Common myeloid progenitor, CD34-positive (primary cell): ENCODE measurements around the gene PTPRU.

Experiments
- CTCF ChIA-PET: fragments of 350-600 bp; sonication (Branson Sonifier 250); formaldehyde crosslinking; loops from one replicate; lab custom pipeline; 2021; ENCODE audit warnings: antibody characterized with exemption; lab: Charles Lee
- POLR2A ChIA-PET: fragments of 350-600 bp; sonication (Branson Sonifier 250); formaldehyde crosslinking; loops from one replicate; lab custom pipeline; 2021; ENCODE audit warnings: antibody characterized with exemption; lab: Charles Lee
- DNase-seq, 3 donors: peaks; one replicate each; pipeline versions ENCODE4 v3.0.0 to v3.0.0-alpha.2; 2013
- H3K27ac ChIP-seq, 2 experiments: 1 replicate in 1 of 2; 2 replicates in 1 of 2; pipeline ENCODE4 v1.7.0; 2013; ENCODE audit warnings: inconsistent platforms in 2 of 2, low read length in 2 of 2, mild to moderate bottlenecking in 2 of 2, low read depth in 1 of 2, moderate library complexity in 1 of 2; ENCODE audit not compliant: severe bottlenecking in 2 of 2, insufficient read depth in 1 of 2, poor library complexity in 1 of 2
- H3K27me3 ChIP-seq, 5 experiments: replicated peaks in 2 of 5; 1 replicate in 3 of 5; 2 replicates in 2 of 5; pipeline versions ENCODE4 v1.6.1 to v1.7.0; 2013; ENCODE audit warnings: low read length in 4 of 5, mild to moderate bottlenecking in 2 of 5, moderate library complexity in 2 of 5, inconsistent platforms in 1 of 5; ENCODE audit not compliant: insufficient read depth in 5 of 5, control insufficient read depth in 4 of 5
- H3K36me3 ChIP-seq, 4 experiments: 1 replicate in 2 of 4; 2 replicates in 2 of 4; pipeline versions ENCODE4 v1.6.1 to v1.7.0; 2013; ENCODE audit warnings: low read length in 3 of 4, control low read depth in 1 of 4, mild to moderate bottlenecking in 1 of 4; ENCODE audit not compliant: control insufficient read depth in 4 of 4, insufficient read depth in 4 of 4
- H3K4me1 ChIP-seq, 4 experiments: 1 replicate in 3 of 4; 2 replicates in 1 of 4; pipeline versions ENCODE4 v1.6.1 to v1.7.1; 2013; ENCODE audit warnings: low read length in 3 of 4, mild to moderate bottlenecking in 3 of 4, control low read depth in 1 of 4, inconsistent platforms in 1 of 4, moderate library complexity in 1 of 4; ENCODE audit not compliant: control insufficient read depth in 4 of 4, insufficient read depth in 4 of 4; ENCODE audit errors: control extremely low read depth in 1 of 4
- H3K4me3 ChIP-seq, 7 experiments: 1 replicate in 4 of 7; 2 replicates in 3 of 7; pipeline versions ENCODE4 v1.5.1 to v1.7.0; 2013; ENCODE audit warnings: mild to moderate bottlenecking in 7 of 7, low read length in 6 of 7, moderate library complexity in 6 of 7, inconsistent platforms in 2 of 7, low read depth in 2 of 7, control low read depth in 1 of 7; ENCODE audit not compliant: insufficient read depth in 4 of 7, control insufficient read depth in 1 of 7; ENCODE audit errors: extremely low read depth in 1 of 7
- H3K9me3 ChIP-seq, 5 experiments: 1 replicate in 4 of 5; 2 replicates in 1 of 5; pipeline versions ENCODE4 v1.6.1 to v1.7.1; 2013; ENCODE audit warnings: low read length in 4 of 5, mild to moderate bottlenecking in 2 of 5, inconsistent platforms in 1 of 5, low read depth in 1 of 5, moderate library complexity in 1 of 5; ENCODE audit not compliant: control insufficient read depth in 4 of 5, insufficient read depth in 2 of 5; ENCODE audit errors: control extremely low read depth in 1 of 5
- WGBS: methylation state at CpG from one replicate; pipeline ENCODE4 v1.1.5; 2013; ENCODE audit not compliant: insufficient coverage; 5-methylcytosine and 5-hydroxymethylcytosine counted together

The PTPRU gene

GRCh38 chr1:29331309-29331708 lies 95.0 kb downstream of the PTPRU start:
- Histone ChIP-seq H3K27me3 (peaks cover 2 to 27% (median 5%) of the 10 kb centered on the region in 5 experiments), H3K9me3 (peaks cover 0 to 5% (median 0%) of the 10 kb centered on the region in 5 experiments), H3K4me1 (no peaks in the 10 kb centered on the region), H3K36me3 (no peaks in the 10 kb centered on the region), H3K27ac (no peak overlapping the region), H3K4me3 (no peak overlapping the region)
- ChIA-PET POLR2A (no interaction called here), CTCF (interaction anchor here (1.0 kb wide), 1 partner anchor 10 kb away, joined by 3 read pairs; no protein-coding TSS in a partner anchor)
- DNase-seq = no peak

DNA sequence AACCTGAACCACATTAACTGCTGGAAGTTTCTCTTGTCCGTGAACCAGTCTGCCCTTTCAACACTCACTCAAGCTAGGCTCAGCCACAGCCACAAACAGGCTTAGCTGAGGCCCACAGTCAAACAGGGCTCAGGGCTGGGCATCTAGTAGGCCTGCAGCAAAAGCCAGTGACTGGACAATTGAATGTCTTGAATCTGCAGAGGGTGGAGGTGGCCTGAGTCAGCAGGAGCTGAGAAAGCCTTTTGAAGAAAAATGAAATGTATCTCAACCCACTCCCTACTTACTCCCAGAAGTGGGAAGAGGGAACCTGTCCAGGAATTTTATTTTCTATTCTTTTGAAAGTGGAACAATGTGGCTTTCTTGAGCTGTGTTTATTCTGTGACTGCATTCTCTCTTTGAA lies 95.4 kb downstream of the PTPRU start:
- Histone ChIP-seq H3K4me1 (no peaks in the 10 kb centered on the region), H3K4me3 (no peak overlapping the region), H3K9me3 (peaks cover 0 to 5% (median 0%) of the 10 kb centered on the region in 5 experiments), H3K27ac (no peak overlapping the region), H3K36me3 (no peaks in the 10 kb centered on the region), H3K27me3 (peaks cover 2 to 31% (median 5%) of the 10 kb centered on the region in 5 experiments)
- 88% methylated on average over 1 of the region's 1 CpG for WGBS
- DNase-seq = no peak
- CTCF ChIA-PET = interaction anchor here (1.0 to 1.2 kb wide), 2 partner anchors 10 to 12 kb away, joined by 3 read pairs; no protein-coding TSS in a partner anchor
- POLR2A ChIA-PET = no interaction called here

DNA sequence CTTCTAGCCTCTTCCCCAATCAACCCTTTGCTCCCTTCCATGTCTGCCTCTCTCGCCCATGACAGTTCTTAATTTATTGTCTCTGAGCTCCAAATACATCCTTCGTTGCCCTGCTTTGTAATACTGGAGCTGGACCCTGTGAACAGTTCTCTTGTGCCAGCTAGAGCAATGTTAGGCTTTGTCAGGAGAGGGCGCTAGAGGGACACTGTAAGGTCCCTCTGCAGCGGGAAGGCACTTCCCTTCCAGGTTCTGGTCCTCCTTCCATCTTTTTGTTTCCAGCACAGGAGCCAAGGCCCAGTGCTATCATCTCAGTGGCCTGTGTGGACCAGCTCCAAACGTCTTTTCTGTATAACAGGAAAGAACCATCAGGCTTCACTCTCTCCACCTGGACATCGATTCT lies 95.9 kb downstream of the PTPRU start:
- DNase-seq = peak; percentile 5 to 52 (median 33)
- Histone ChIP-seq H3K4me3 (no peak overlapping the region), H3K27ac (no peak overlapping the region), H3K36me3 (no peaks in the 10 kb centered on the region), H3K4me1 (no peaks in the 10 kb centered on the region), H3K27me3 (peaks cover 3 to 35% (median 5%) of the 10 kb centered on the region in 5 experiments), H3K9me3 (peaks cover 0 to 5% (median 0%) of the 10 kb centered on the region in 5 experiments)
- CTCF ChIA-PET = interaction anchor here (1.0 to 1.2 kb wide), 3 partner anchors 11 to 1048 kb away, joined by 3 read pairs; no protein-coding TSS in a partner anchor
- POLR2A ChIA-PET = no interaction called here
- WGBS = 51% methylated on average over 6 of the region's 6 CpGs

DNA sequence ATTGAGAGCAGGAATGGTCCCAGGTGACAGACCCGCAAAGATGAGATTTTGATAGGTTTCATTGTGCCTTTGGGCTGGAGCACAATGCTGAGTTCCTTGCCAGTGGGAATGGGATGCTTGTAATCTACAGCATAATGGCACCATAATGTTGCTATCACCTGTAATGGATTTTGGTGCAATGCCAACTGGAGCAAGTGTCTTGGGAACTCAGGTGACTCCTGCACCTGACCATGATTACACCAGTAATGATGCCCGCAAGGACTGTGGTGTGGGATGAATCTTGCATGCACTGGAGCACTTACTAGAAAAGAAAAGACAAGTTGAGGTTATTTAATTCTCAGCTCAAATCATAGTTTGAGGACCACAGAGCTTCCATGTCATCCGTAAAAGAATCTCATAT lies 96.7 kb downstream of the PTPRU start:
- POLR2A ChIA-PET = no interaction called here

GRCh38 chr1:29335573-29335972 lies 99.3 kb downstream of the PTPRU start:
- DNase-seq = no peak
- Histone ChIP-seq H3K36me3 (no peaks in the 10 kb centered on the region), H3K9me3 (peaks cover 0 to 5% (median 0%) of the 10 kb centered on the region in 5 experiments), H3K4me3 (no peak overlapping the region), H3K27me3 (peaks cover 3 to 48% (median 10%) of the 10 kb centered on the region in 5 experiments), H3K4me1 (no peaks in the 10 kb centered on the region), H3K27ac (no peak overlapping the region)
- CTCF ChIA-PET = no interaction called here
- POLR2A ChIA-PET = no interaction called here

More for the DNA sequence above, 96.7 kb downstream of the PTPRU start:
- Histone ChIP-seq H3K9me3 (peaks cover 0 to 5% (median 0%) of the 10 kb centered on the region in 5 experiments), H3K27me3 (peaks cover 3 to 43% (median 10%) of the 10 kb centered on the region in 5 experiments), H3K36me3 (no peaks in the 10 kb centered on the region), H3K27ac (no peak overlapping the region), H3K4me1 (no peaks in the 10 kb centered on the region), H3K4me3 (no peak overlapping the region)
- WGBS = 100% methylated on average over 1 of the region's 3 CpGs
- no peak for DNase-seq
- CTCF ChIA-PET = interaction anchor here (1.2 kb wide), 1 partner anchor 1047 kb away, joined by 3 read pairs; no protein-coding TSS in a partner anchor

GRCh38 chr1:29338908-29339575 lies 102.7 kb downstream of the PTPRU start:
- H3K27me3 ChIP-seq = peaks cover 7 to 53% (median 9%) of the 10 kb centered on the region in 5 experiments
- peaks cover 0 to 4% (median 0%) of the 10 kb centered on the region in 5 experiments for H3K9me3 ChIP-seq
- H3K27ac ChIP-seq = no peak overlapping the region
- ChIA-PET POLR2A (no interaction called here), CTCF (interaction anchor here (0.8 kb wide), 1 partner anchor 14 kb away, joined by 3 read pairs; no protein-coding TSS in a partner anchor)
- WGBS = 91% methylated on average over 2 of the region's 3 CpGs
- no peaks in the 10 kb centered on the region for H3K36me3 ChIP-seq
- H3K4me1 ChIP-seq = no peaks in the 10 kb centered on the region
- no peak overlapping the region for H3K4me3 ChIP-seq
- no peak for DNase-seq

- peaks cover 8 to 52% (median 12%) of the 10 kb centered on the region in 5 experiments for H3K27me3 ChIP-seq
- H3K4me1 ChIP-seq = no peaks in the 10 kb centered on the region
- ChIA-PET POLR2A (no interaction called here), CTCF (no interaction called here)
- 59% methylated on average over 2 of the region's 4 CpGs for WGBS
- peak in 1 of 3 donors; percentile 4 for DNase-seq
- H3K27ac ChIP-seq = no peak overlapping the region
- no peaks in the 10 kb centered on the region for H3K36me3 ChIP-seq
- H3K4me3 ChIP-seq = no peak overlapping the region
- no peaks in the 10 kb centered on the region for H3K9me3 ChIP-seq
Observed at GRCh38 chr1:29341936-29342335, 105.6 kb downstream of the PTPRU start.
